ENCODE measurements around the gene CHRM5. TPM values are rescaled to one million over a fixed set of nuclear protein-coding genes. Genes with fewer than 3 reads are reported as not detected.

Gene CHRM5
- total and polyA plus RNA-seq, 2 of the 8 experiments (the other 6 are each of a cell fraction or from before 2014, with no cell fraction given): not detected

DNA sequence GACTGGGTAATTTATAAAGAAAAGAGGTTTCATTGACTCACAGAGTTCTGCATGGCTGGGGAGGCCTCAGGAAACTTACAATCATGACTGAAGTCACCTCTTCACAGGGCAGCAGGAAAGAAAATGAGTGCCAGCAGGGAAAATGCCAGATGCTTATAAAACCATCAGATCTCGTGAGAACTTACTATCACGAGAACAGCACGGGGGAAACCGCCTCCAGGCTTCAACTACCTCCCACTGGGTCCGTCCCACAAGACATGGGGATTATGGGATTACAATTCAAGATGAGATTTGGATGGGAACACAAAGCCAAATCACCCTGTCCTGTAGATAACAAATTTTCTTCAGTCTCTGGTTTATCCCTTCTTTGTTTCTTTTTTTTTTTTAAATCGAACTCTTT is 101.7 kb downstream of the CHRM5 start:
- H4K91ac ChIP-seq (replicated peaks; ENCODE audit: insufficient read length, low read length): no peak overlapping the region
- H4K20me1 ChIP-seq (replicated peaks in 1 of 2; ENCODE audit: control insufficient read depth in 1 of 2, insufficient read depth in 2 of 2, low read length in 2 of 2): no peaks in the 10 kb centered on the region
- no peak overlapping the region for H3K14ac ChIP-seq (ENCODE audit: insufficient read length)
- no peaks in the 10 kb centered on the region for H3K79me1 ChIP-seq (ENCODE audit: low read depth, low read length)
- H2AK5ac ChIP-seq (ENCODE audit: low read depth, low read length): no peak overlapping the region
- no peak overlapping the region for H3K27ac ChIP-seq (ENCODE audit: low read depth, low read length)
- H3K36me3 ChIP-seq (ENCODE audit: control insufficient read depth in 2 of 4, insufficient read depth in 4 of 4, low read length in 3 of 4): no peaks in the 10 kb centered on the region
- TF ChIP-seq SIRT6 (IDR thresholded peaks at IDR 0.05; ENCODE audit: low read length): no peak
- no peak for TF ChIP-seq FOSL1 (IDR thresholded peaks at IDR 0.05; ENCODE audit: insufficient read depth, low read depth, low read length)
- TF ChIP-seq, protein P1, sequence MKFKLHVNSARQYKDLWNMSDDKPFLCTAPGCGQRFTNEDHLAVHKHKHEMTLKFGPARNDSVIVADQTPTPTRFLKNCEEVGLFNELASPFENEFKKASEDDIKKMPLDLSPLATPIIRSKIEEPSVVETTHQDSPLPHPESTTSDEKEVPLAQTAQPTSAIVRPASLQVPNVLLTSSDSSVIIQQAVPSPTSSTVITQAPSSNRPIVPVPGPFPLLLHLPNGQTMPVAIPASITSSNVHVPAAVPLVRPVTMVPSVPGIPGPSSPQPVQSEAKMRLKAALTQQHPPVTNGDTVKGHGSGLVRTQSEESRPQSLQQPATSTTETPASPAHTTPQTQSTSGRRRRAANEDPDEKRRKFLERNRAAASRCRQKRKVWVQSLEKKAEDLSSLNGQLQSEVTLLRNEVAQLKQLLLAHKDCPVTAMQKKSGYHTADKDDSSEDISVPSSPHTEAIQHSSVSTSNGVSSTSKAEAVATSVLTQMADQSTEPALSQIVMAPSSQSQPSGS (IDR thresholded peaks at IDR 0.05; ENCODE audit: low read length): no peak
- no peak for TF ChIP-seq HDAC6 (IDR thresholded peaks at IDR 0.05; ENCODE audit: low read depth, low read length)
- no peak for TF ChIP-seq RAD21 (IDR thresholded peaks at IDR 0.05 in 1 of 2, conservative IDR thresholded peaks at IDR 0.05 in 1 of 2; ENCODE audit: low read depth in 2 of 2, low read length in 2 of 2)
- FAIRE-seq (no peak), DNase-seq (ENCODE audit: low read depth in 1 of 2, low spot score in 2 of 2) (no peak)
- no peak overlapping the region for H2BK120ac ChIP-seq (replicated peaks; ENCODE audit: low read depth, low read length)
- no peaks in the 10 kb centered on the region for H3K9me3 ChIP-seq (ENCODE audit: insufficient read depth in 2 of 2, low read depth in 1 of 2, low read length in 1 of 2)
- no peak overlapping the region for H3K56ac ChIP-seq (replicated peaks; ENCODE audit: insufficient read length, low read depth, low read length)
- H2AFZ ChIP-seq (ENCODE audit: low read length): no peak overlapping the region
- H3K4me3 ChIP-seq (ENCODE audit: extremely low read depth in 1 of 4, insufficient read depth in 2 of 4, low read depth in 3 of 4, low read length in 4 of 4): no peak overlapping the region
- no peak overlapping the region for H3K18ac ChIP-seq (ENCODE audit: extremely low read depth, low read length)
- H2BK5ac ChIP-seq (ENCODE audit: low read depth, low read length): no peak overlapping the region
- H2BK12ac ChIP-seq (ENCODE audit: low read depth, low read length): no peak overlapping the region
- no peaks in the 10 kb centered on the region; the same call in 1 of the 2 replicates for H3K23me2 ChIP-seq (ENCODE audit: low read depth, low read length)
- 85% methylated on average over 6 of the region's 6 CpGs; no CpG with 5 or more reads in 1 of the 2 experiments for WGBS, 2 experiments (ENCODE audit: extremely low coverage in 1 of 2, insufficient coverage in 1 of 2, insufficient read length in 1 of 2, insufficient replicate concordance in 2 of 2, low coverage in 1 of 2, low lambda C conversion rate in 2 of 2, missing lambda C conversion rate in 1 of 2)
- no peak overlapping the region for H3K23ac ChIP-seq (ENCODE audit: insufficient read length)
- no peak overlapping the region for H3K9ac ChIP-seq (replicated peaks in 1 of 4; ENCODE audit: extremely low read depth in 1 of 4, low read depth in 3 of 4, low read length in 3 of 4)
- POLR2A ChIA-PET (ENCODE audit: partially characterized antibody): no interaction called here
- H3K27me3 ChIP-seq (replicated peaks in 1 of 4; ENCODE audit: control insufficient read depth in 3 of 4, extremely low read depth in 1 of 4, insufficient read depth in 3 of 4, low read length in 3 of 4): no peaks in the 10 kb centered on the region
- H4K5ac ChIP-seq (ENCODE audit: insufficient read length, low read depth, low read length): no peak overlapping the region
- no peak overlapping the region for H2BK15ac ChIP-seq (ENCODE audit: low read length)
- CTCF ChIA-PET (ENCODE audit: partially characterized antibody): interaction anchor here (1.4 kb wide), 1 partner anchor 40 kb away, joined by 5 read pairs; no protein-coding TSS in a partner anchor
- no peak overlapping the region for H2BK20ac ChIP-seq (ENCODE audit: low read length)
- H3K79me2 ChIP-seq (ENCODE audit: control insufficient read depth in 1 of 2, insufficient read depth in 2 of 2, low read length in 2 of 2): no peaks in the 10 kb centered on the region
- no peak overlapping the region for H3K4me2 ChIP-seq (ENCODE audit: insufficient read depth in 1 of 2, low read depth in 2 of 2, low read length in 2 of 2)
- H3K4me1 ChIP-seq (replicated peaks in 1 of 4; ENCODE audit: control insufficient read depth in 3 of 4, insufficient read depth in 4 of 4, low read length in 3 of 4): no peaks in the 10 kb centered on the region
- H4K8ac ChIP-seq (ENCODE audit: extremely low read depth, insufficient read depth, low read length): no peak overlapping the region
- no peak overlapping the region for H3K4ac ChIP-seq (replicated peaks; ENCODE audit: insufficient read length, low read depth, low read length)
